Measurements from ENCODE around the gene CCDC137. TPM values are rescaled to one million over a fixed set of nuclear protein-coding genes. Genes with fewer than 3 reads are reported as not detected.

The CCDC137 gene
- total and polyA plus RNA-seq, 2 of the 13 experiments (the other 11 are each of a cell fraction or from before 2014, with no cell fraction given) = 14.6 to 39.1 TPM

- TF ChIP-seq, protein P1, sequence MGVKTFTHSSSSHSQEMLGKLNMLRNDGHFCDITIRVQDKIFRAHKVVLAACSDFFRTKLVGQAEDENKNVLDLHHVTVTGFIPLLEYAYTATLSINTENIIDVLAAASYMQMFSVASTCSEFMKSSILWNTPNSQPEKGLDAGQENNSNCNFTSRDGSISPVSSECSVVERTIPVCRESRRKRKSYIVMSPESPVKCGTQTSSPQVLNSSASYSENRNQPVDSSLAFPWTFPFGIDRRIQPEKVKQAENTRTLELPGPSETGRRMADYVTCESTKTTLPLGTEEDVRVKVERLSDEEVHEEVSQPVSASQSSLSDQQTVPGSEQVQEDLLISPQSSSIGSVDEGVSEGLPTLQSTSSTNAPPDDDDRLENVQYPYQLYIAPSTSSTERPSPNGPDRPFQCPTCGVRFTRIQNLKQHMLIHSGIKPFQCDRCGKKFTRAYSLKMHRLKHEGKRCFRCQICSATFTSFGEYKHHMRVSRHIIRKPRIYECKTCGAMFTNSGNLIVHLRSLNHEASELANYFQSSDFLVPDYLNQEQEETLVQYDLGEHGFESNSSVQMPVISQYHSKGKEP (CRISPR knock-in tag; IDR thresholded peaks at IDR 0.05) = 0 out of 2 replicates have a peak, but pooled peaks have one; percentile 51
- TF ChIP-seq, protein P2, sequence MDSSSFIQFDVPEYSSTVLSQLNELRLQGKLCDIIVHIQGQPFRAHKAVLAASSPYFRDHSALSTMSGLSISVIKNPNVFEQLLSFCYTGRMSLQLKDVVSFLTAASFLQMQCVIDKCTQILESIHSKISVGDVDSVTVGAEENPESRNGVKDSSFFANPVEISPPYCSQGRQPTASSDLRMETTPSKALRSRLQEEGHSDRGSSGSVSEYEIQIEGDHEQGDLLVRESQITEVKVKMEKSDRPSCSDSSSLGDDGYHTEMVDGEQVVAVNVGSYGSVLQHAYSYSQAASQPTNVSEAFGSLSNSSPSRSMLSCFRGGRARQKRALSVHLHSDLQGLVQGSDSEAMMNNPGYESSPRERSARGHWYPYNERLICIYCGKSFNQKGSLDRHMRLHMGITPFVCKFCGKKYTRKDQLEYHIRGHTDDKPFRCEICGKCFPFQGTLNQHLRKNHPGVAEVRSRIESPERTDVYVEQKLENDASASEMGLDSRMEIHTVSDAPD (CRISPR knock-in tag; IDR thresholded peaks at IDR 0.05) = no peak
- TF ChIP-seq ZNF850 (CRISPR knock-in tag; conservative IDR thresholded peaks at IDR 0.05) = no peak
- peak; percentile 47; the same call in 1 of the 2 replicates for TF ChIP-seq MED1 (CRISPR knock-in tag; IDR thresholded peaks at IDR 0.05)
- TF ChIP-seq SRSF9 (IDR thresholded peaks at IDR 0.05; ENCODE audit: borderline replicate concordance, insufficient read depth, low read depth, low read length, poor library complexity, severe bottlenecking) = no peak
- TF ChIP-seq ZNF891 (CRISPR knock-in tag; IDR thresholded peaks at IDR 0.05) = peak; percentile 47; the same call in 1 of the 2 replicates
- 0 out of 2 replicates have a peak, but pooled peaks have one; percentile 26 for TF ChIP-seq ZNF747 (CRISPR knock-in tag; IDR thresholded peaks at IDR 0.05; ENCODE audit: borderline replicate concordance)
- TF ChIP-seq ZNF430 (CRISPR knock-in tag; IDR thresholded peaks at IDR 0.05) = no peak
- TF ChIP-seq ZNF501 (CRISPR knock-in tag; IDR thresholded peaks at IDR 0.05) = no peak
- TF ChIP-seq ZNF740 (CRISPR knock-in tag; IDR thresholded peaks at IDR 0.05) = 0 out of 2 replicates have a peak, but pooled peaks have one; percentile 35
- no peak for TF ChIP-seq TAF15 (IDR thresholded peaks at IDR 0.05; ENCODE audit: low read depth, low read length, poor library complexity, severe bottlenecking)
- TF ChIP-seq ZNF816 (CRISPR knock-in tag; IDR thresholded peaks at IDR 0.05; ENCODE audit: borderline replicate concordance) = no peak
- TF ChIP-seq KLF13 (CRISPR knock-in tag; IDR thresholded peaks at IDR 0.05) = no peak
- TF ChIP-seq NFE2L1 (CRISPR knock-in tag; IDR thresholded peaks at IDR 0.05; ENCODE audit: borderline replicate concordance) = no peak
- no peak; the same call in 1 of the 2 replicates for TF ChIP-seq SAFB2 (CRISPR knock-in tag; IDR thresholded peaks at IDR 0.05; ENCODE audit: borderline replicate concordance, low read depth)
- TF ChIP-seq, protein P3, sequence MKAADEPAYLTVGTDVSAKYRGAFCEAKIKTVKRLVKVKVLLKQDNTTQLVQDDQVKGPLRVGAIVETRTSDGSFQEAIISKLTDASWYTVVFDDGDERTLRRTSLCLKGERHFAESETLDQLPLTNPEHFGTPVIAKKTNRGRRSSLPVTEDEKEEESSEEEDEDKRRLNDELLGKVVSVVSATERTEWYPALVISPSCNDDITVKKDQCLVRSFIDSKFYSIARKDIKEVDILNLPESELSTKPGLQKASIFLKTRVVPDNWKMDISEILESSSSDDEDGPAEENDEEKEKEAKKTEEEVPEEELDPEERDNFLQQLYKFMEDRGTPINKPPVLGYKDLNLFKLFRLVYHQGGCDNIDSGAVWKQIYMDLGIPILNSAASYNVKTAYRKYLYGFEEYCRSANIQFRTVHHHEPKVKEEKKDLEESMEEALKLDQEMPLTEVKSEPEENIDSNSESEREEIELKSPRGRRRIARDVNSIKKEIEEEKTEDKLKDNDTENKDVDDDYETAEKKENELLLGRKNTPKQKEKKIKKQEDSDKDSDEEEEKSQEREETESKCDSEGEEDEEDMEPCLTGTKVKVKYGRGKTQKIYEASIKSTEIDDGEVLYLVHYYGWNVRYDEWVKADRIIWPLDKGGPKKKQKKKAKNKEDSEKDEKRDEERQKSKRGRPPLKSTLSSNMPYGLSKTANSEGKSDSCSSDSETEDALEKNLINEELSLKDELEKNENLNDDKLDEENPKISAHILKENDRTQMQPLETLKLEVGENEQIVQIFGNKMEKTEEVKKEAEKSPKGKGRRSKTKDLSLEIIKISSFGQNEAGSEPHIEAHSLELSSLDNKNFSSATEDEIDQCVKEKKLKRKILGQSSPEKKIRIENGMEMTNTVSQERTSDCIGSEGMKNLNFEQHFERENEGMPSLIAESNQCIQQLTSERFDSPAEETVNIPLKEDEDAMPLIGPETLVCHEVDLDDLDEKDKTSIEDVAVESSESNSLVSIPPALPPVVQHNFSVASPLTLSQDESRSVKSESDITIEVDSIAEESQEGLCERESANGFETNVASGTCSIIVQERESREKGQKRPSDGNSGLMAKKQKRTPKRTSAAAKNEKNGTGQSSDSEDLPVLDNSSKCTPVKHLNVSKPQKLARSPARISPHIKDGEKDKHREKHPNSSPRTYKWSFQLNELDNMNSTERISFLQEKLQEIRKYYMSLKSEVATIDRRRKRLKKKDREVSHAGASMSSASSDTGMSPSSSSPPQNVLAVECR (CRISPR knock-in tag; IDR thresholded peaks at IDR 0.05; ENCODE audit: borderline replicate concordance) = no peak
- TF ChIP-seq ZNF333 (CRISPR knock-in tag; IDR thresholded peaks at IDR 0.05; ENCODE audit: borderline replicate concordance) = no peak
- TF ChIP-seq, protein P4, sequence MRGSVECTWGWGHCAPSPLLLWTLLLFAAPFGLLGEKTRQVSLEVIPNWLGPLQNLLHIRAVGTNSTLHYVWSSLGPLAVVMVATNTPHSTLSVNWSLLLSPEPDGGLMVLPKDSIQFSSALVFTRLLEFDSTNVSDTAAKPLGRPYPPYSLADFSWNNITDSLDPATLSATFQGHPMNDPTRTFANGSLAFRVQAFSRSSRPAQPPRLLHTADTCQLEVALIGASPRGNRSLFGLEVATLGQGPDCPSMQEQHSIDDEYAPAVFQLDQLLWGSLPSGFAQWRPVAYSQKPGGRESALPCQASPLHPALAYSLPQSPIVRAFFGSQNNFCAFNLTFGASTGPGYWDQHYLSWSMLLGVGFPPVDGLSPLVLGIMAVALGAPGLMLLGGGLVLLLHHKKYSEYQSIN (CRISPR knock-in tag; IDR thresholded peaks at IDR 0.05; ENCODE audit: borderline replicate concordance) = no peak
- peak; percentile 51; the same call in 1 of the 2 replicates for TF ChIP-seq ZNF510 (CRISPR knock-in tag; IDR thresholded peaks at IDR 0.05; ENCODE audit: low read depth)
- no peak for TF ChIP-seq CCAR2 (optimal IDR thresholded peaks at IDR 0.05; ENCODE audit: low read depth, low read length)
These were observed 46.0 kb downstream of the CCDC137 start (continued) for GRCh38 chr17:81712468-81713003.
